Uterus (tissue), 4 donors: ENCODE data around the gene OR14I1. TPM values are rescaled to one million over a fixed set of nuclear protein-coding genes. Genes with fewer than 3 reads are reported as not detected.
"Not testable (repeated sequence)": the region's sequence is repeated elsewhere in the genome, so short reads cannot be mapped to it uniquely, and the experiment has no call there.

ENCODE experiments used
- DNase-seq, 2 donors: peaks; one replicate each; pipeline ENCODE4 v3.0.0-alpha.2; 2019 to 2020
- H3K27ac ChIP-seq, 2 donors: fragments of 200-600 bp; sonication (generic); 1 replicate in 1 of 2; 2 replicates in 1 of 2; pipeline ENCODE4 v1.5.1; 2016 to 2018
- H3K27me3 ChIP-seq, 2 donors: fragments of 200-600 bp; sonication (generic); one replicate each; pipeline ENCODE4 v1.5.1; 2018 to 2019; ENCODE audit warnings: control low read depth in 1 of 2
- H3K36me3 ChIP-seq, 2 donors: fragments of 200-600 bp; sonication (generic); one replicate each; pipeline ENCODE4 v1.5.1; 2019; ENCODE audit warnings: control low read depth in 1 of 2
- H3K4me1 ChIP-seq, 2 donors: fragments of 200-600 bp; sonication (generic); one replicate each; pipeline ENCODE4 v1.5.1; 2018 to 2019; ENCODE audit warnings: control low read depth in 1 of 2
- H3K4me3 ChIP-seq, 2 donors: fragments of 200-600 bp; sonication (generic); 1 replicate in 1 of 2; 2 replicates in 1 of 2; pipeline ENCODE4 v1.5.1; 2018 to 2019; ENCODE audit warnings: mild to moderate bottlenecking in 1 of 2
- H3K9me3 ChIP-seq, 2 donors: fragments of 200-600 bp; sonication (generic); one replicate each; pipeline ENCODE4 v1.5.1; 2019; ENCODE audit warnings: control low read depth in 1 of 2
- intact Hi-C: fragments of 100-400 bp; cut with DNase I; formaldehyde crosslinking; loops from one replicate; pipeline ENCODE4 v1.15.1; 2023; ENCODE audit warnings: low total_unique reads
- small RNA-seq: library from RNA; depleted of rRNA; stranded (forward); fragments of <200 nt; gene quantifications from one replicate; pipeline ENCODE3, GENCODE V24; 2016
- total RNA-seq, 4 donors: library from RNA; depleted of rRNA in 3 of 4; stranded (reverse); fragments of >200 nt in 3 of 4; gene quantifications; one replicate each; pipeline versions ENCODE4 v1.1.0 to v1.2.4, GENCODE V29; 2014 to 2023
- donor health status: DM: yes; HTN: yes; CAD: no.

The OR14I1 gene
- total RNA-seq, 4 donors from 2014 or later, result not detected

DNA sequence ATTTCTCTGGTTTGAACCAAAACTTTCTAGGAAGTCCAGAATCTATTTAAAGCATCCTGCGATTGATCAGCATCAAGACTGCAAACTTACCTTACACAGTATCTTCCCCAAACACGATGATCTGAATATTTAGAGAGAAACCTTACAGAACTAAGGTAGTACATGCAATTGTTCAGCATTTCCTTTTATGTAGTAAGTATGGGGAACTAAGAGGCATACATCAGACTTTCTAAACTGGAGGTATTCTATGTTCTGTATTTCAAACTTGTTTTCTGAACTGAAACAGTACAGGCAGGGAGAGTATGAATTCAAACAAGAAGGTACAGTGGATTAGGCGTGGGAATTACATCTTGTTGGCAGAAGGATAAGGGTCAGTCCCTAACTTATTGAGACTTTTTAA, 47.2 kb downstream of the OR14I1 start, which contains the start of gene OR2T27:
TSS of gene OR2T27 (minus strand) at position 175 of the 400 bp plus-strand sequence. CDS start 4,644 bp downstream, outside the sequence.
- H3K4me3 ChIP-seq, DNase-seq, H3K36me3 ChIP-seq, intact Hi-C loops, H3K4me1 ChIP-seq, H3K27me3 ChIP-seq, H3K27ac ChIP-seq, H3K9me3 ChIP-seq: not testable (repeated sequence)

Small RNA genes within 50 kb of the gene (small RNA-seq; reads per million reads assigned to genes)
- gene AHCYP8, result not detected

Other genes starting within 250 kb of the OR14I1 start
- gene OR2T3, start 229.4 kb downstream of the OR14I1 start, total RNA-seq, result not detected
- gene OR2T5, start 214.2 kb downstream of the OR14I1 start, total RNA-seq, result not detected
- not detected for gene OR2G6, start 194.7 kb downstream of the OR14I1 start, total RNA-seq
- not detected for gene OR2T29, start 140.0 kb downstream of the OR14I1 start, total RNA-seq
- not detected for gene OR2T34, start 128.0 kb downstream of the OR14I1 start, total RNA-seq
- not detected for gene OR2T10, start 105.1 kb downstream of the OR14I1 start, total RNA-seq
- not detected for gene OR2T11, start 67.7 kb downstream of the OR14I1 start, total RNA-seq
- gene OR2T35, start 57.5 kb downstream of the OR14I1 start, total RNA-seq, result not detected
- gene OR2T27, start 47.2 kb downstream of the OR14I1 start, total RNA-seq, result not detected
- gene LYPD8, start 53.0 kb upstream of the OR14I1 start, total RNA-seq, result not detected
- gene SH3BP5L, start 123.1 kb upstream of the OR14I1 start, total RNA-seq, result 10 to 100 TPM in 3 of 4 donors, 1 to 10 TPM in 1; 2.6 to 29.8 (median 16.4) TPM
- 10 to 100 TPM; 15.0 to 34.3 (median 24.0) TPM for gene ZNF672, start 135.5 kb upstream of the OR14I1 start, total RNA-seq
- gene ZNF692, start 156.3 kb upstream of the OR14I1 start, total RNA-seq, result 10 to 100 TPM; 21.2 to 43.5 (median 29.2) TPM
- 10 to 100 TPM in 3 of 4 donors, 1 to 10 TPM in 1; 7.9 to 16.5 (median 13.0) TPM for gene PGBD2, start 203.5 kb upstream of the OR14I1 start, total RNA-seq